Adrenal gland (tissue), 5 donors: ENCODE data around the gene AGAP1.

Source experiments
- POLR2A ChIP-seq, 2 donors: fragments of 450-650 bp; IDR thresholded peaks; one replicate each; pipeline ENCODE4 v1.6.1; 2017; ENCODE audit warnings: antibody characterized with exemption in 2 of 2, mild to moderate bottlenecking in 2 of 2, moderate library complexity in 1 of 2
- TF ChIP-seq, protein P1 (sequence below), 6 experiments: fragments of 450-650 bp in 4 of 6; fragments of 200-600 bp in 2 of 6; sonication (generic) in 1 of 6; IDR thresholded peaks; 1 replicate in 5 of 6; 2 replicates in 1 of 6; pipeline versions ENCODE4 v1.5.1 to v1.8.0; 2016 to 2021; ENCODE audit warnings: antibody characterized with exemption in 6 of 6, mild to moderate bottlenecking in 2 of 6, moderate library complexity in 1 of 6
- donor health status: DM: no; HTN: no; CAD: no.

DNA sequence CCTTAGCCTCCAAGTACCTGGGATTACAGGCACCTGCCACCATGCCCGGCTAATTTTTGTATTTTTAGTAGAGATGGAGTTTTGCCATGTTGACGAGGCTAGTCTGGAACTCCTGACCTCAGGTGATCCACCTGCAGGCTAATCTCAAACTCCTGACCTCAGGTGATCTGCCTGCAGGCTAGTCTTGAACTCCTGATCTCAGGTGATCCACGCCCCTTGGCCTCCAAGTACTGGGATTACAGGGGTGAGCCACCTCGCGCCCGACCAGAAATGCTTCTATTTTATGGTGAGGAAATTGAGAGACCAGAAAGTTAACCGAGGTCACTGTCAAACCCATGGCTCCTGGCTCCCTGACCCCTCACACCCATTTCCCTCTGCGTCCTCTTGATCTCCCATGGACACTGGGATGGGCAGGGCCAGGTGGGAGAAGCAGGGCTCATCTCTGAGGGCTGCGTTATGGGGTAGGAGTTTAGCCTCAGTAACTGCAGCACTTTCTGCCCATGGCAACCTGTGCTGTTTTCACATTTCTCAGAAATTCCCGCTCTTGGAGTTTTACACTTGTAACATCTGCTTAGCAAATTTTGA, 210.0 kb downstream of the AGAP1 start:
- TF ChIP-seq, protein P1, sequence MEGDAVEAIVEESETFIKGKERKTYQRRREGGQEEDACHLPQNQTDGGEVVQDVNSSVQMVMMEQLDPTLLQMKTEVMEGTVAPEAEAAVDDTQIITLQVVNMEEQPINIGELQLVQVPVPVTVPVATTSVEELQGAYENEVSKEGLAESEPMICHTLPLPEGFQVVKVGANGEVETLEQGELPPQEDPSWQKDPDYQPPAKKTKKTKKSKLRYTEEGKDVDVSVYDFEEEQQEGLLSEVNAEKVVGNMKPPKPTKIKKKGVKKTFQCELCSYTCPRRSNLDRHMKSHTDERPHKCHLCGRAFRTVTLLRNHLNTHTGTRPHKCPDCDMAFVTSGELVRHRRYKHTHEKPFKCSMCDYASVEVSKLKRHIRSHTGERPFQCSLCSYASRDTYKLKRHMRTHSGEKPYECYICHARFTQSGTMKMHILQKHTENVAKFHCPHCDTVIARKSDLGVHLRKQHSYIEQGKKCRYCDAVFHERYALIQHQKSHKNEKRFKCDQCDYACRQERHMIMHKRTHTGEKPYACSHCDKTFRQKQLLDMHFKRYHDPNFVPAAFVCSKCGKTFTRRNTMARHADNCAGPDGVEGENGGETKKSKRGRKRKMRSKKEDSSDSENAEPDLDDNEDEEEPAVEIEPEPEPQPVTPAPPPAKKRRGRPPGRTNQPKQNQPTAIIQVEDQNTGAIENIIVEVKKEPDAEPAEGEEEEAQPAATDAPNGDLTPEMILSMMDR (IDR thresholded peaks at IDR 0.05): no peak
- TF ChIP-seq POLR2A (IDR thresholded peaks at IDR 0.05): no peak
